Natural killer cell (primary cell): ENCODE results near the gene RNF169. TPM values are rescaled to one million over a fixed set of nuclear protein-coding genes. Genes with fewer than 3 reads are reported as not detected.

Source experiments
- ATAC-seq, 3 donors: fragments of 150-1000 bp in 2 of 3; fragments of 200-7000 bp in 1 of 3; cut with Tn5 transposase; 1 replicate in 1 of 3; 2 replicates in 2 of 3; pipeline ENCODE4 v1.10.0; 2021; ENCODE audit warnings: mild to moderate bottlenecking in 2 of 3, moderate library complexity in 2 of 3
- DNase-seq, 2 donors: peaks; one replicate each; pipeline versions ENCODE4 v3.0.0 to v3.0.0-alpha.2; 2013 to 2021; ENCODE audit warnings: mixed read lengths in 1 of 2
- H3K27ac ChIP-seq: one replicate; pipeline ENCODE4 v1.5.1; 2013; ENCODE audit warnings: mild to moderate bottlenecking, low read length
- H3K27me3 ChIP-seq: one replicate; pipeline ENCODE4 v1.6.1; 2013; ENCODE audit warnings: low read length; ENCODE audit not compliant: control insufficient read depth, insufficient read depth
- H3K36me3 ChIP-seq: one replicate; pipeline ENCODE4 v1.6.1; 2013; ENCODE audit warnings: low read length; ENCODE audit not compliant: control insufficient read depth, insufficient read depth
- H3K4me1 ChIP-seq: one replicate; pipeline ENCODE4 v1.6.1; 2013; ENCODE audit warnings: low read length; ENCODE audit not compliant: control insufficient read depth, insufficient read depth
- H3K4me3 ChIP-seq: one replicate; pipeline ENCODE4 v1.5.1; 2013; ENCODE audit warnings: low read length
- H3K9me3 ChIP-seq: one replicate; pipeline ENCODE4 v1.6.1; 2013; ENCODE audit warnings: low read length; ENCODE audit not compliant: control insufficient read depth, insufficient read depth
- H3K27ac Mint-ChIP-seq, 2 donors: one replicate each; pipeline ENCODE4 v1.8.0; 2022; ENCODE audit warnings: mild to moderate bottlenecking in 2 of 2, mixed read lengths in 2 of 2, moderate library complexity in 1 of 2
- H3K27me3 Mint-ChIP-seq, 2 donors: one replicate each; pipeline ENCODE4 v1.8.0; 2022; ENCODE audit warnings: low read depth in 2 of 2, mixed read lengths in 2 of 2
- H3K36me3 Mint-ChIP-seq: one replicate; pipeline ENCODE4 v1.8.0; 2022; ENCODE audit warnings: mixed read lengths
- H3K4me1 Mint-ChIP-seq, 2 donors: one replicate each; pipeline ENCODE4 v1.8.0; 2022; ENCODE audit warnings: mixed read lengths in 2 of 2
- H3K4me3 Mint-ChIP-seq: one replicate; pipeline ENCODE4 v1.8.0; 2022; ENCODE audit warnings: mild to moderate bottlenecking, moderate library complexity, mixed read lengths
- H3K9me3 Mint-ChIP-seq, 2 donors: one replicate each; pipeline ENCODE4 v1.8.0; 2022; ENCODE audit warnings: mixed read lengths in 2 of 2
- CTCF ChIP-seq: fragments of 200-600 bp; IDR thresholded peaks from one replicate; pipeline ENCODE4 v1.8.0; 2022; ENCODE audit warnings: antibody characterized with exemption
- WGBS: methylation state at CpG from one replicate; pipeline ENCODE4 v1.1.7; 2013; ENCODE audit warnings: missing lambda C conversion rate; ENCODE audit not compliant: insufficient coverage; 5-methylcytosine and 5-hydroxymethylcytosine counted together
- intact Hi-C: fragments of 100-400 bp; cut with micrococcal nuclease; formaldehyde crosslinking; loops from one replicate; pipeline ENCODE4 v1.14.2; 2022
- total RNA-seq, 4 donors: library from RNA; stranded (reverse); fragments of 120-200 nt in 1 of 4; gene quantifications; one replicate each; pipeline versions ENCODE4 v1.2.3 to v1.2.4, GENCODE V29; 2013 to 2022

RNF169 gene
- total RNA-seq, 3 donors from 2014 or later (not counting 1 experiment from before 2014, with no cell fraction given) = 29.1 to 39.8 (median 37.9) TPM

- WGBS = 89% methylated on average over 1 of the region's 1 CpG
- H3K4me3 ChIP-seq = no peak overlapping the region
- H3K9me3 ChIP-seq = no peaks in the 10 kb centered on the region
- Mint-ChIP-seq H3K27me3 (no peaks in the 10 kb centered on the region), H3K36me3 (peaks cover 24% of the 10 kb centered on the region), H3K27ac (peak overlapping the region in 1 of 2 donors; percentile 63), H3K4me3 (no peak overlapping the region), H3K4me1 (peaks cover 28 to 30% of the 10 kb centered on the region in 2 donors), H3K9me3 (no peaks in the 10 kb centered on the region)
- DNase-seq (no peak), ATAC-seq (no peak)
- peaks cover 38% of the 10 kb centered on the region for H3K36me3 ChIP-seq
- no peaks in the 10 kb centered on the region for H3K27me3 ChIP-seq
- TF ChIP-seq CTCF = no peak
- H3K27ac ChIP-seq = no peak overlapping the region
- intact Hi-C loops = no loop called here
- H3K4me1 ChIP-seq = no peaks in the 10 kb centered on the region
Measured at GRCh38 chr11:74837191-74837590, 88.5 kb downstream of the RNF169 start.

- H3K36me3 ChIP-seq = peaks cover 40% of the 10 kb centered on the region
- H3K27me3 ChIP-seq = no peaks in the 10 kb centered on the region
- Mint-ChIP-seq H3K36me3 (peaks cover 24% of the 10 kb centered on the region), H3K27ac (peak overlapping the region; percentile 63 to 65), H3K4me3 (no peak overlapping the region), H3K4me1 (peaks cover 22 to 30% of the 10 kb centered on the region in 2 donors), H3K9me3 (no peaks in the 10 kb centered on the region), H3K27me3 (no peaks in the 10 kb centered on the region)
- no peaks in the 10 kb centered on the region for H3K9me3 ChIP-seq
- no peak for TF ChIP-seq CTCF
- 100% methylated on average over 1 of the region's 1 CpG for WGBS
- no peak for DNase-seq
- no peak overlapping the region for H3K27ac ChIP-seq
- ATAC-seq = no peak
- no peak overlapping the region for H3K4me3 ChIP-seq
- no peaks in the 10 kb centered on the region for H3K4me1 ChIP-seq
- intact Hi-C loops = no loop called here
Measured at GRCh38 chr11:74838188-74838587, 89.5 kb downstream of the RNF169 start.

- peaks cover 21 to 24% of the 10 kb centered on the region in 2 donors for H3K4me1 Mint-ChIP-seq
- H3K27me3 Mint-ChIP-seq = no peaks in the 10 kb centered on the region
- no CpG with 5 or more reads among the region's 1 CpG for WGBS
- H3K36me3 Mint-ChIP-seq = peaks cover 19% of the 10 kb centered on the region
- H3K27ac ChIP-seq = no peak overlapping the region
- H3K36me3 ChIP-seq = peaks cover 44% of the 10 kb centered on the region
- no peak overlapping the region for H3K4me3 Mint-ChIP-seq
- no peaks in the 10 kb centered on the region for H3K27me3 ChIP-seq
- H3K4me3 ChIP-seq = no peak overlapping the region
- no peaks in the 10 kb centered on the region for H3K9me3 Mint-ChIP-seq
- TF ChIP-seq CTCF = no peak
- H3K27ac Mint-ChIP-seq = peak overlapping the region in 1 of 2 donors; percentile 51
- no peaks in the 10 kb centered on the region for H3K4me1 ChIP-seq
- intact Hi-C loops = no loop called here
- no peaks in the 10 kb centered on the region for H3K9me3 ChIP-seq
- no peak for ATAC-seq
- no peak for DNase-seq
Measured at GRCh38 chr11:74839446-74839845, 90.8 kb downstream of the RNF169 start.

GRCh38 chr11:74839971-74840370 lies 91.3 kb downstream of the RNF169 start:
- no peak overlapping the region for H3K4me3 Mint-ChIP-seq
- peak overlapping the region; percentile 26 to 51 for H3K27ac Mint-ChIP-seq
- DNase-seq = no peak
- 76% methylated on average over 2 of the region's 2 CpGs for WGBS
- Histone ChIP-seq H3K9me3 (no peaks in the 10 kb centered on the region), H3K4me1 (no peaks in the 10 kb centered on the region), H3K27me3 (no peaks in the 10 kb centered on the region), H3K27ac (no peak overlapping the region), H3K36me3 (peaks cover 39% of the 10 kb centered on the region), H3K4me3 (no peak overlapping the region)
- H3K27me3 Mint-ChIP-seq = no peaks in the 10 kb centered on the region
- no peak for ATAC-seq
- intact Hi-C loops = no loop called here
- peaks cover 21 to 22% of the 10 kb centered on the region in 2 donors for H3K4me1 Mint-ChIP-seq
- no peaks in the 10 kb centered on the region for H3K9me3 Mint-ChIP-seq
- peaks cover 16% of the 10 kb centered on the region for H3K36me3 Mint-ChIP-seq
- no peak for TF ChIP-seq CTCF
